ENCODE data around the gene SPPL2B. TPM values are rescaled to one million over a fixed set of nuclear protein-coding genes. Genes with fewer than 3 reads are reported as not detected.

The SPPL2B gene
- total and polyA plus RNA-seq, 4 donors = 9.5 to 34.6 (median 21.4) TPM

- WGBS = 93% methylated on average over 17 of the region's 17 CpGs
- no peaks in the 10 kb centered on the region for H3K9me3 ChIP-seq (ENCODE audit: control insufficient read depth in 4 of 4, low read length in 3 of 4)
- H3K36me3 ChIP-seq (ENCODE audit: control insufficient read depth in 4 of 4, insufficient read depth in 3 of 4, low read depth in 1 of 4, low read length in 3 of 4) = peaks cover 0 to 22% (median 13%) of the 10 kb centered on the region in 4 donors
- no peak overlapping the region for H3K4me3 ChIP-seq (ENCODE audit: low read depth in 1 of 3, low read length in 3 of 3)
- no peak for DNase-seq (ENCODE audit: low spot score)
- no peak for TF ChIP-seq FOXA2 (IDR thresholded peaks at IDR 0.05)
- no peak for TF ChIP-seq RAD21 (IDR thresholded peaks at IDR 0.05)
- TF ChIP-seq CTCF (IDR thresholded peaks at IDR 0.05; ENCODE audit: low read depth, low read length, missing input control) = no peak
- no peak for TF ChIP-seq ZBTB33 (IDR thresholded peaks at IDR 0.05)
- TF ChIP-seq MAX (IDR thresholded peaks at IDR 0.05) = no peak
- no peak for TF ChIP-seq ATF3 (IDR thresholded peaks at IDR 0.05)
- TF ChIP-seq GABPA (IDR thresholded peaks at IDR 0.05 in 1 of 2, conservative IDR thresholded peaks at IDR 0.05 in 1 of 2) = no peak
- TF ChIP-seq HNF4G (IDR thresholded peaks at IDR 0.05) = no peak
- TF ChIP-seq SP1 (IDR thresholded peaks at IDR 0.05) = no peak
- TF ChIP-seq NR2F2 (IDR thresholded peaks at IDR 0.05) = no peak
- no peak for TF ChIP-seq YY1 (IDR thresholded peaks at IDR 0.05)
- TF ChIP-seq TAF1 (conservative IDR thresholded peaks at IDR 0.05) = no peak
- TF ChIP-seq RXRA (IDR thresholded peaks at IDR 0.05) = no peak
- TF ChIP-seq FOXA1 (IDR thresholded peaks at IDR 0.05) = no peak
- no peak overlapping the region for H3K9ac ChIP-seq (ENCODE audit: low read depth in 1 of 2, low read length in 2 of 2)
- H3K27ac ChIP-seq (ENCODE audit: low read depth in 1 of 2, low read length in 2 of 2) = no peak overlapping the region
- no peaks in the 10 kb centered on the region for H3K4me1 ChIP-seq (ENCODE audit: control insufficient read depth in 4 of 4, insufficient read depth in 4 of 4, low read length in 3 of 4)
- H3K27me3 ChIP-seq (ENCODE audit: control insufficient read depth in 4 of 4, insufficient read depth in 4 of 4, low read length in 3 of 4) = no peaks in the 10 kb centered on the region
Observed at GRCh38 chr19:2354670-2355069, 26.2 kb downstream of the SPPL2B start.

GRCh38 chr19:2355168-2356035 is 26.9 kb downstream of the SPPL2B start:
- H3K4me1 ChIP-seq (ENCODE audit: control insufficient read depth in 4 of 4, insufficient read depth in 4 of 4, low read length in 3 of 4) = no peaks in the 10 kb centered on the region
- no peak overlapping the region for H3K4me3 ChIP-seq (ENCODE audit: low read depth in 1 of 3, low read length in 3 of 3)
- 91% methylated on average over 24 of the region's 24 CpGs for WGBS
- peaks cover 0 to 15% (median 10%) of the 10 kb centered on the region in 4 donors for H3K36me3 ChIP-seq (ENCODE audit: control insufficient read depth in 4 of 4, insufficient read depth in 3 of 4, low read depth in 1 of 4, low read length in 3 of 4)
- H3K27me3 ChIP-seq (ENCODE audit: control insufficient read depth in 4 of 4, insufficient read depth in 4 of 4, low read length in 3 of 4) = no peaks in the 10 kb centered on the region
- no peak for DNase-seq (ENCODE audit: low spot score)
- H3K9me3 ChIP-seq (ENCODE audit: control insufficient read depth in 4 of 4, low read length in 3 of 4) = no peaks in the 10 kb centered on the region
- H3K27ac ChIP-seq (ENCODE audit: low read depth in 1 of 2, low read length in 2 of 2) = no peak overlapping the region
- H3K9ac ChIP-seq (ENCODE audit: low read depth in 1 of 2, low read length in 2 of 2) = no peak overlapping the region
- TF ChIP-seq HNF4G (IDR thresholded peaks at IDR 0.05) = no peak

Measured in liver (tissue), 9 donors.